Activated B cell treated with CpG ODN at 0.5 μM for 24 hours (primary cell): ENCODE data around the gene SLC9B1. TPM values are rescaled to one million over a fixed set of nuclear protein-coding genes. Genes with fewer than 3 reads are reported as not detected.
"Not testable (repeated sequence)": the region's sequence is repeated elsewhere in the genome, so short reads cannot be mapped to it uniquely, and the experiment has no call there.

Source experiments
- ATAC-seq: fragments of 200-7000 bp; cut with Tn5 transposase; one replicate; pipeline ENCODE4 v1.10.0; 2021; ENCODE audit warnings: low read depth, mild to moderate bottlenecking, moderate library complexity
- CTCF ChIA-PET: fragments of 350-600 bp; sonication (Branson Sonifier 250); formaldehyde crosslinking; loops from one replicate; lab custom pipeline; 2021; ENCODE audit warnings: antibody characterized with exemption; lab: Charles Lee
- POLR2A ChIA-PET: fragments of 350-600 bp; sonication (Branson Sonifier 250); formaldehyde crosslinking; loops from one replicate; lab custom pipeline; 2021; ENCODE audit warnings: antibody characterized with exemption; lab: Charles Lee
- DNase-seq: peaks from one replicate; pipeline ENCODE4 v3.0.0; 2022
- H3K27ac Mint-ChIP-seq: one replicate; pipeline ENCODE4 v1.8.0; 2020; ENCODE audit warnings: mixed read lengths
- H3K27me3 Mint-ChIP-seq: one replicate; pipeline ENCODE4 v1.8.0; 2021; ENCODE audit warnings: mixed read lengths
- H3K36me3 Mint-ChIP-seq: one replicate; pipeline ENCODE4 v1.8.0; 2021; ENCODE audit warnings: low read depth, mixed read lengths
- H3K4me1 Mint-ChIP-seq: one replicate; pipeline ENCODE4 v1.8.0; 2021; ENCODE audit warnings: mixed read lengths
- H3K4me3 Mint-ChIP-seq: one replicate; pipeline ENCODE4 v1.8.0; 2020; ENCODE audit warnings: mild to moderate bottlenecking, mixed read lengths
- H3K9me3 Mint-ChIP-seq: one replicate; pipeline ENCODE4 v1.8.0; 2020; ENCODE audit warnings: mixed read lengths
- CTCF ChIP-seq: fragments of 200-600 bp; IDR thresholded peaks from one replicate; pipeline ENCODE4 v1.8.0; 2022; ENCODE audit warnings: antibody characterized with exemption, mild to moderate bottlenecking
- intact Hi-C: fragments of 100-400 bp; cut with micrococcal nuclease; formaldehyde crosslinking; loops from one replicate; pipeline ENCODE4 v1.15.1; 2024
- total RNA-seq: library from RNA; stranded (reverse); gene quantifications from 2 replicates; pipeline ENCODE4 v1.2.3, GENCODE V29; 2022

SLC9B1 gene
- total RNA-seq, 1 donor from 2014 or later, result 2.5 TPM

GRCh38 chr4:102867278-102868152, 152.0 kb downstream of the SLC9B1 start:
- Mint-ChIP-seq H3K4me3 (peak overlapping the region; percentile 97), H3K4me1 (peaks cover 40% of the 10 kb centered on the region), H3K36me3 (peaks cover 9% of the 10 kb centered on the region), H3K9me3 (no peaks in the 10 kb centered on the region), H3K27me3 (no peaks in the 10 kb centered on the region), H3K27ac (peak overlapping the region; percentile 96)
- POLR2A ChIA-PET, result interaction anchor here (0.7 to 3.6 kb wide), 9 partner anchors 9 to 522 kb away, joined by 3 to 263 read pairs (median 5); partner anchors contain the start of genes MANBA, SLC39A8 and UBE2D3
- ATAC-seq (no peak), DNase-seq (no peak)
- CTCF ChIA-PET, result interaction anchor here (1.5 to 2.3 kb wide), 2 partner anchors 9 to 39 kb away, joined by 3 to 14 read pairs; partner anchors contain the start of gene UBE2D3
- intact Hi-C loops, result loop anchor here (1.0 to 10.0 kb wide), 8 partner anchors 39 to 523 kb away; partner anchors contain the start of genes BDH2, CENPE, NFKB1 and SLC39A8
- TF ChIP-seq CTCF, result no peak

GRCh38 chr4:102865327-102865726, 154.2 kb downstream of the SLC9B1 start:
- H3K9me3 Mint-ChIP-seq, H3K4me3 Mint-ChIP-seq, ATAC-seq, DNase-seq, H3K27ac Mint-ChIP-seq, H3K27me3 Mint-ChIP-seq, H3K36me3 Mint-ChIP-seq, CTCF ChIA-PET: not testable (repeated sequence)
- POLR2A ChIA-PET, result interaction anchor here (1.6 kb wide), 1 partner anchor 37 kb away, joined by 5 read pairs; the partner anchor contains the start of gene UBE2D3
- intact Hi-C loops, result loop anchor here (5.0 to 10.0 kb wide), 2 partner anchors 232 to 521 kb away; partner anchors contain the start of genes BDH2 and SLC39A8
- H3K4me1 Mint-ChIP-seq, result peaks cover 46% of the 10 kb centered on the region

GRCh38 chr4:102862747-102863146, 156.8 kb downstream of the SLC9B1 start:
- no peak for TF ChIP-seq CTCF
- Mint-ChIP-seq H3K4me1 (peaks cover 32% of the 10 kb centered on the region), H3K27me3 (no peaks in the 10 kb centered on the region), H3K27ac (no peak overlapping the region), H3K4me3 (no peak overlapping the region), H3K36me3 (peaks cover 14% of the 10 kb centered on the region), H3K9me3 (peaks cover 17% of the 10 kb centered on the region)
- ATAC-seq, result no peak
- intact Hi-C loops, result loop anchor here (2.0 to 10.0 kb wide), 2 partner anchors 22 to 518 kb away; partner anchors contain the start of gene SLC39A8
- POLR2A ChIA-PET, result interaction anchor here (0.5 kb wide), 1 partner anchor 11 kb away, joined by 3 read pairs; no protein-coding TSS in a partner anchor
- CTCF ChIA-PET, result no interaction called here
- DNase-seq, result no peak

- POLR2A ChIA-PET, result interaction anchor here (1.7 kb wide), 1 partner anchor 34 kb away, joined by 7 read pairs; no protein-coding TSS in a partner anchor
- Mint-ChIP-seq H3K4me1 (peaks cover 25% of the 10 kb centered on the region), H3K4me3 (no peak overlapping the region), H3K27ac (no peak overlapping the region), H3K9me3 (peaks cover 17% of the 10 kb centered on the region), H3K36me3 (peaks cover 14% of the 10 kb centered on the region), H3K27me3 (no peaks in the 10 kb centered on the region)
- TF ChIP-seq CTCF, result no peak
- intact Hi-C loops, result loop anchor here (2.0 to 10.0 kb wide), 2 partner anchors 21 to 517 kb away; partner anchors contain the start of gene SLC39A8
- ATAC-seq (no peak), DNase-seq (no peak)
- CTCF ChIA-PET, result no interaction called here
Observed at GRCh38 chr4:102862016-102862415, 157.5 kb downstream of the SLC9B1 start.

- POLR2A ChIA-PET, result interaction anchor here (0.6 to 4.0 kb wide), 4 partner anchors 8 to 33 kb away, joined by 3 to 14 read pairs (median 5); partner anchors contain the start of genes CISD2 and UBE2D3
- DNase-seq (no peak), ATAC-seq (no peak)
- H3K27me3 Mint-ChIP-seq, result no peaks in the 10 kb centered on the region
- peaks cover 17% of the 10 kb centered on the region for H3K9me3 Mint-ChIP-seq
- no peak for TF ChIP-seq CTCF
- intact Hi-C loops, result loop anchor here (10.0 kb wide), 1 partner anchor 516 kb away; the partner anchor contains the start of gene SLC39A8
- CTCF ChIA-PET, result interaction anchor here (0.6 kb wide), 1 partner anchor 22 kb away, joined by 3 read pairs; no protein-coding TSS in a partner anchor
- H3K36me3 Mint-ChIP-seq, result peaks cover 14% of the 10 kb centered on the region
- peaks cover 17% of the 10 kb centered on the region for H3K4me1 Mint-ChIP-seq
- no peak overlapping the region for H3K27ac Mint-ChIP-seq
- H3K4me3 Mint-ChIP-seq, result no peak overlapping the region
Observed at GRCh38 chr4:102860611-102861324, 158.7 kb downstream of the SLC9B1 start.
